Right lobe of liver (tissue), 4 donors: ENCODE data around the gene NUP133.

Experiments used
- CTCF ChIP-seq, 4 donors: fragments of 200-600 bp in 3 of 4; fragments of 450-650 bp in 1 of 4; IDR thresholded peaks; one replicate each; pipeline versions ENCODE4 v1.5.1 to v1.8.0; 2016 to 2022; ENCODE audit warnings: antibody characterized with exemption in 4 of 4, mild to moderate bottlenecking in 2 of 4
- POLR2A ChIP-seq: fragments of 450-650 bp; IDR thresholded peaks from one replicate; pipeline ENCODE4 v1.6.1; 2017; ENCODE audit warnings: antibody characterized with exemption, mild to moderate bottlenecking
- donor health status: DM: no; HTN: no; CAD: no.
- donor health status: DM: no; HTN: no; CAD: no.
- donor health status: DM: no; HTN: yes; CAD: no.

- TF ChIP-seq POLR2A, result no peak
- no peak for TF ChIP-seq CTCF (IDR thresholded peaks at IDR 0.05)
Observed at GRCh38 chr1:229432905-229433304, 75.2 kb downstream of the NUP133 start.
